ENCODE data around the gene GAL3ST2.
"Not testable (repeated sequence)": the region's sequence is repeated elsewhere in the genome, so short reads cannot be mapped to it uniquely, and the experiment has no call there.

GAL3ST2 gene

GRCh38 chr2:241820625-241821384 is 44.2 kb downstream of the GAL3ST2 start:
- no peak for DNase-seq (ENCODE audit: low read depth)
- no peak for TF ChIP-seq CTCF (conservative IDR thresholded peaks at IDR 0.05; ENCODE audit: low read depth, low read length)
- no peak overlapping the region for H3K4me3 ChIP-seq (ENCODE audit: low read length)

DNA sequence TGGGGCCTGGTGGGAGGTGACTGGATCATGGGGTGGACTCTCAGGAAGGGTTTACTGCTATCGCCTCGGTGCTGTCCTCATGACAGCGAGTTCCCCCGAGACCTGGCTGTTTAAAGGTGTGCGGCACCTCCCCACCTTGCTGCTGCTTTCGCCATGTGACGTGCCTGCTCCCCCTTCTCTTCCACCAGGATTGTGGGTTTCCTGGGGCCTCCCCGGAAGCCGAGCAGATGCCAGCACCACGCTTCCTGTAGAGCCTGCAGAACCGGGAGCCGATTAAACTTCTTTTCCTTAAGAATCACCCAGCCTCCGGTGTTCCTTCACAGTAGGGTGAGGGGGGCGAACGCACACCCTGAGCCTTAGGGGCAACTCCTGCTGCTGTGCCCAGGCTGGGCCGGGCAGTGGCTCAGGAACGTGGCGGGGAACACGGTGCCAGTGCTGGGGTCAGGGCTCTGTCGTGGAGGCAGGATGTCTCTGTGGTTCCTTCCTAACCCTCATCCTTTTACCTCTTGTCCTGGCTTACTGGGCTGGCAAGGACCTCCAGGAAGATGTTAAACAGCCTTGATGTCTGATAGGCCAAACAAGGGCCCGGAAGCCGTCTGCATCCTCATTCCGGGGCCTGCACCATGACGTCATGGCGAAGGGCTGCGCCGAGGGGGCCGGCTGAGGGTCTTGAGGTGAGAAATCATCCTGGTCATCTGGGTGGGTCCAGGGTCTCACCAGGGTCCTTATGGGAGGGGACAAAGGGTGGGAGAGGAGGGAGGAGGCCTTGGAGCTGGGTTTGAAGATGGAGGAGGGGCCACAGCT is 45.0 kb downstream of the GAL3ST2 start:
- no peak for TF ChIP-seq CTCF (conservative IDR thresholded peaks at IDR 0.05; ENCODE audit: low read depth, low read length)
- no peak overlapping the region for H3K4me3 ChIP-seq (ENCODE audit: low read length)
- DNase-seq (ENCODE audit: low read depth): no peak

DNA sequence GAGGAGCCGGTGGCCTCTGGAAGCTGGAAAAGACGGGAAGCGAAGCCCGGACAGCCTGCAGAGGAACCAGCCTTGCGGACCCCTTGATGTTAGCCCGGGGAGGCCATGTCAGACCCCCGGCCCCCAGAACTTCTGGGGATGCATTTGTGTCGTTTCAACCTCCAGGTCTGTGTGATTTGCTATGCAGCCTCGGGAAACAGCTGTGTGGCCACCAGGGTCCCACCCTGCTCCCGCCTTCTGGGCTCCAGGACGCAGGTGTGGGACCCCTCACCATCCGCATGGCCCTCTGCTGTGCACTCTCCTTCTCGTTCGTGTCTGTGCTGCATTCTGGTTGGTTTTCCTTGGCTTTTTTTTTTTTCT is 45.6 kb downstream of the GAL3ST2 start:
- DNase-seq (ENCODE audit: low read depth): no peak
- no peak overlapping the region for H3K4me3 ChIP-seq (ENCODE audit: low read length)
- TF ChIP-seq CTCF (conservative IDR thresholded peaks at IDR 0.05; ENCODE audit: low read depth, low read length): no peak

- not testable (repeated sequence) for H3K4me3 ChIP-seq (ENCODE audit: low read length); DNase-seq (ENCODE audit: low read depth)
These were observed 47.2 kb downstream of the GAL3ST2 start for GRCh38 chr2:241823531-241824437.

GRCh38 chr2:241827394-241827793 is 50.8 kb downstream of the GAL3ST2 start:
- no peak for DNase-seq (ENCODE audit: low read depth)
- no peak overlapping the region for H3K4me3 ChIP-seq (ENCODE audit: low read length)
- no peak for TF ChIP-seq CTCF (conservative IDR thresholded peaks at IDR 0.05; ENCODE audit: low read depth, low read length)

DNA sequence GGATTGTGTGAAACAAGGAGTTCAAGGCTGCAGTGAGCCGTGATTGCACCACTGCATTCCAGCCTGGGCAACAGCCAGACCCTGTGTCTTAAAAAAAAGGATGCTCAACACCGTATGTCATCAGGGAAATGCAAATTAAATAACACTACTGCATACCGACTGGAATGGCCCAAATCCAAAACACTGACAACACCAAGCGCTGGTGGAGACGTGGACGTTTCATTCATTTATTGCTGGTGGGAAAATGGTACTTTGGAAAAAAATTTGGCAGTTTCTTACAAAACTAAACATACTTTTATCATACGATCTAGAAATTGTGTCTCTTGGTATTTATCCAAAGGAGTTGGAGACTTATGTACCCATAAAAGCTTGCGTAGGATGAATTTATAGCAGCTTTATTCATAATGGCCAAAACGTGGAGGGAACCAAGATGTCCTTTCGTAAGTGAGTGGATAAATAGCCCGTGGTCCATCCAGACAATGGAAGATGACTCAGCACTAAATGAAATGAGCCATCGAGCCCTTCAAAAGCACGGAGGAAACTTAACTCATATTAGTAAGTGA is 56.6 kb downstream of the GAL3ST2 start:
- TF ChIP-seq CTCF (conservative IDR thresholded peaks at IDR 0.05; ENCODE audit: low read depth, low read length): no peak
- H3K4me3 ChIP-seq (ENCODE audit: low read length): no peak overlapping the region
- DNase-seq (ENCODE audit: low read depth): no peak

DNA sequence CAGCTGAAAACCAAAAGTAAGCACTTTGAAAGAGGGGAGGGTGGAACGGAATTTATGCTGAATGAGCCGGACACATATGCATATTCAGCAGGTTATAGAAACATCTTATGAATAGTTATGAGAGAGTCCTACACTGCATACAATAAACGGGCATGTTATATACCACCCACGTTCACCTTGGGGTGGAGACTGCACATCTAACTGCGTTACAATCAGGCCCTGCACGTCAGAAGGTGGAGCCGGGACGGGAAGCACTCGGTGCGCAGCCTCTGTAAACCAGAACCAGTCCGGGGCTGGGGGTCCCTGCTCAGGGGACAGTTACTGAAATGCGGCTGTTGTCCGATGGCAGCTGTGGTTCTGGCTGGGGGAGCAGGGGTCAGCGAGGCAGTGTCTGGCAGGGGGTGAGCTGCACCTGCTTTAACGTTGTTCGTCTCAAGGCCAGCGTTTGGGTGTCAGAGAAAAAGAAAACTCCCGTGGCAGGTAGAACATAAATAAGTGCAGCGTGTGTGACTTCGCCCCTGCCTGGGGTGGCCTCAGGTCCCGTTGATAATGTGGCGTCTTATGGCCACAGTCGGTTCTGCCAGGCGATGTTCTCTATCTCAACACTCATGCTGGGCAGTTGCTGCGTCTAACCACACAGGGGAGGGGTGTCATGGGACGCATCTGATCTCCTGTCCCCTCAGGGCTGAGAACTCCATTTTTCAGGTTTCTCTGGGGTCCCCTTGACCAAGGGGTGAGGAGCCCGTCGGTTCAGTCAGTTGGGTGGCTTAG is 57.3 kb downstream of the GAL3ST2 start:
- DNase-seq (ENCODE audit: low read depth); H3K4me3 ChIP-seq (ENCODE audit: low read length): not testable (repeated sequence)

All from retinal pigment epithelial cell (primary cell).